GM21381 (cell line): Measurements from ENCODE around the gene BDKRB2.

Experiments used
- ATAC-seq: cut with Tn5 transposase; IDR thresholded peaks from one replicate; pipeline ENCODE4 v1.9.1; 2021; ENCODE audit warnings: mild to moderate bottlenecking, moderate library complexity; ENCODE audit not compliant: unreplicated experiment

BDKRB2 gene

GRCh38 chr14:96268431-96269358 is 64.1 kb downstream of the BDKRB2 start:
- ATAC-seq, result no peak

GRCh38 chr14:96269359-96269710 is 64.7 kb downstream of the BDKRB2 start:
- ATAC-seq, result no peak

- ATAC-seq, result no peak
These were observed 66.2 kb downstream of the BDKRB2 start for GRCh38 chr14:96270565-96271420.

DNA sequence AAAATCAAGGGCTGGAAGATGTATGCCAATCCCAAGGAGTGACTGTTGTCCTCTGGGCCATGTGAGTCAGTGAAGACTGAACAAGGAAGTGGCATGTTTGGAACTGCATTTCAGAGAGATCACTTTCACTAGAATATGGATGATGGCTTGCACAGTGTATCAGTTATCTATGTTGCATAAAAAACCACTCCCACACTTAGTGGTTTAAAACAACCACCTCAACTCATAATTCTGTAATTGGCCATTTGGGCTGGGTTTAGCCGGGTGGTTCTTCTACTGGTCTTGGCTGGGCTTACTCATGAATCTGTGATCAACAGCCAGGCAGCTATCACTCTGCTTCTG is 66.8 kb downstream of the BDKRB2 start:
- no peak for ATAC-seq

DNA sequence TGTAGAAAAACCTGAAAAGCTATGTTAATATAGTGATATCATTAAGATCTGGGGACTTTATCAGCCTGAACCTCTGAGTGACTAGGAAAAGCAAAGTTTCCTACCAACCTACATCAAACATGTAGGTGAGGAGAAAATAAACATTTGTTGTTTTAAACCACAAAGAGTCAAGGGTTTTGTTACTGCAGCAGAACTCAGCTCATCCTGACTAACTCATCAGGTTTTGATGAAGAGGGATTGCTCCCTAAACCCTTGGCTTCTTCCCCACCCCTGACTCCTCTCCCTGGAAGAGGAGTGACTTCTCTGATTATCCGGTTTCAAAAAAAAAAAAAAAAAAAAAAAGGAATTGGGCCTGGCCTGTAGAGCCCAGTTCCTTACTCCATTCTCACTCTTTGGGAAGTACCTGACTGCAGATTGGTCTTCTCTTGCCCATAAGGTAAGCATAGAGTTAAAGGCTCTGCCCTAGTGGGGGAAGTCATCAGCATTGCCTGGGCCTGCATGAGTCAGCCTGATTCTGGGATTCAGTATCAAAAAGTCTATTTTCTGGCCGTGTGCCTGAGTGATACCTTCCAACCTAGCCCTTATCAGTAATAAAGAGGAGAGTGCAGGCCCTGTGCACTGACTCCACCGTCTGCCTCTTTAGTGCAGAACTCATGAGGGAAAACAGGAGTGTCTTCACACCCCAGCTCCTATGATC is 68.3 kb downstream of the BDKRB2 start:
- no peak for ATAC-seq

- ATAC-seq, result no peak
These were observed 69.0 kb downstream of the BDKRB2 start for GRCh38 chr14:96273629-96274028.

GRCh38 chr14:96274122-96274521 is 69.5 kb downstream of the BDKRB2 start:
- no peak for ATAC-seq

DNA sequence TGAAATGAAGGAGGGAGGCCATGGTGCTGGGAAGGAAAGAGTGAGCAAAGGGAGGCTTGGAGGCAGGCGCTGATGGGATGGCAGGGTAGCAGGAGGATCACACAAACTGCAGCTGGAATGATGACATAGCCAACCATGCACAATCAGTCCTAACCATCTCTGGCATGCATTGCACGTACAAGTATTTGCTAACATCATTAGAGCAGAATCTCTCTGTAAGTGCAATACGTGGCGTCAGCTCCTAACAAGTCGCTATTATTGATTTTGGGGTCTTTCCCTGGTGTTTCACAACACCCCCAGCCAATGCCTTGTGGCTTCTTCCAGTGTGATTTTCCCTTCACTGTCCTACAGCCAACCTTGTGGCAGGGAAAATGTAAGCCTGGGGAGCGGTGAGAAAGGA is 69.9 kb downstream of the BDKRB2 start:
- ATAC-seq, result no peak

GRCh38 chr14:96275177-96276112 is 70.8 kb downstream of the BDKRB2 start:
- ATAC-seq, result no peak

GRCh38 chr14:96277890-96278289 is 73.3 kb downstream of the BDKRB2 start:
- ATAC-seq, result no peak

- ATAC-seq, result no peak
These were observed 74.9 kb downstream of the BDKRB2 start for GRCh38 chr14:96279564-96279963.

DNA sequence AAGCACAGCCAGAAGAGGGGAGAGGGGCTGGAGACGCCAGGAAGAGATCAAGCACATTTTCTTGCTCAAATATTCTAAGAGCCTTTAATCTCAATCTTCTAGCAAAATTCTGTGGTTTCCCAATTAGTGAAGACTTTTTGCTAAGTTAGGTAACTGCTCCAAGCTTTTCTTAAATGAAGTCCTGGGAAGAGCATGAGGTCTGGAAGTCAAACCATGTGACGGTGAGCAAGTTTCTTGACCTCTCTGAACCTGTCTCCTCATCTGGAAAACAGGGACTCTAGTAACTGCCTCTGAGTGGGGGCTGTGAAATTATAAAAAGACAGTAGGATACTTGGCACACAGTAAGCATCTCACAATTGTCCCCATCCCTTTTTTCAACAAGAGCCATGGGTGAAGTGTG is 75.5 kb downstream of the BDKRB2 start:
- ATAC-seq, result no peak

DNA sequence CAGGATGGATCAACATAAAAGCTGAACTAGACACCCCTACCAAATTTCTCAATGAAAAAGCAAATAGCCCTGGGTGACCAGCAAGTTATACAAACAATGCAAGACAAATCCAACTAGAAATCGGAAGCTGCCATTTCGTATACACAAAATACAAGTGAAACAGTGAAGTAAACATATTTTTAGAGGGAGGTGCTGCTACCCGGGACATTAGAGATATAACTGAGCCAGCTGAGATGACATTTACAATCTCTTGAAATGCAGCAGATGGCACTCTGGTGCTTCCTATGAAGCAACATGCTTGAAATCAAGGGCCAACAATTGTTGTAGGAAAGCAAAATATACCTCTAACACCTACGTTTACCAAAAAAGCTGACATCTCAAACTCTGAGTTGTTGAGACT is 76.8 kb downstream of the BDKRB2 start:
- ATAC-seq, result no peak

- ATAC-seq, result no peak
These were observed 79.4 kb downstream of the BDKRB2 start for GRCh38 chr14:96284008-96284407.

GRCh38 chr14:96284430-96284829 is 79.8 kb downstream of the BDKRB2 start:
- no peak for ATAC-seq

DNA sequence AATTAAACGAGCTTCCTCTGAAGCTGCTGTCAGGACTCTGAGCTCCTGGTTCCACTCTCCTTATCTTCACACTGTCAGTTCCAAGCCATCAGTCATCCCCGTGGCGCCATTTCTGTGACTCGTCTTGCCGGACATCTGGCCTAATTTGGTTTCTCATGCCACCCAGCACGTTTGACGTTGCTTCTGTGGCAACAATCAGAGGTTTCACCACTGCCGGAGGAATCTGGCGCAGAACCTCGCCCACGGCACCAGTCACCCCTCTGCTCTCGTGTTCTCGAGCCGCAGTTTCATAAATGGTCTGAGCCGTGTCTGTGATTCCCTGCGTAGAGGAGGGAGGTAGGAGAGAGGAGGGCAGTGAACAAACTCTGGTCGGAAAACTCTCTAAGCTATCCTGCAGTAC is 81.0 kb downstream of the BDKRB2 start:
- no peak for ATAC-seq

DNA sequence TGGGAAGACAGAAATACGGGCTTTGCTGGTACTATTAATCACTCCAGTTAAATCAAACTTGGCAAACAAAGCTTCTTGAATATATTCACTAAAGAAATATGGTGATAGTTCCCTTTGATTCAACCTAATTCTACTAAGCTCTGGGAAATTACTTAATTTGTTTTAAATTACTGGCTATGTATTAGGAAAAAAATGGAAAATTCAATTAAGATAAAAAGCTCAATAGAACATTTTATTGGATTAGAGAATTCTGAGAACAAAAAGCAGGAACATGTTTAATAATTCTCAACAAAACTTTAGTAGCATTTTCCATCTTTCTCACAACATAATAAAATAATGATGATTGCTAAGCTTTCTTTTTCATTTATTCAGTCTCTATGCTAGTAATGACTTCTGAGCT is 81.6 kb downstream of the BDKRB2 start:
- ATAC-seq, result no peak

- ATAC-seq, result no peak
These were observed 83.2 kb downstream of the BDKRB2 start for GRCh38 chr14:96287856-96288255.
